A673 (cell line): ENCODE results near the gene GPX4.

ENCODE experiments used
- CTCF ChIP-seq: fragments of 300-800, 200-600 bp; sonication (generic); conservative IDR thresholded peaks from 2 replicates; pipeline ENCODE4 v1.5.1; 2017; ENCODE audit warnings: low read depth, mild to moderate bottlenecking, antibody characterized with exemption, low read length, moderate library complexity, mixed read lengths
- EZH2 ChIP-seq: fragments of 200-600 bp; sonication (generic); IDR thresholded peaks from 2 replicates; pipeline ENCODE4 v1.6.1; 2017; ENCODE audit warnings: borderline replicate concordance, low read depth, mild to moderate bottlenecking, mixed read lengths, antibody characterized with exemption, low read length; ENCODE audit not compliant: poor library complexity, severe bottlenecking

- no peak for TF ChIP-seq CTCF
- no peak for TF ChIP-seq EZH2
These were observed 38.1 kb downstream of the GPX4 start for GRCh38 chr19:1141944-1142343.
